Muscle layer of duodenum (tissue), 2 donors: ENCODE measurements around the gene FSCN2.
"Not testable (repeated sequence)": the region's sequence is repeated elsewhere in the genome, so short reads cannot be mapped to it uniquely, and the experiment has no call there.

ENCODE experiments used
- H3K27ac ChIP-seq: one replicate; pipeline ENCODE4 v1.7.0; 2013; ENCODE audit warnings: mild to moderate bottlenecking, low read length
- H3K27me3 ChIP-seq: one replicate; pipeline ENCODE4 v1.7.0; 2013; ENCODE audit warnings: low read depth, mild to moderate bottlenecking, control low read depth, low read length
- H3K36me3 ChIP-seq, 2 donors: one replicate each; pipeline ENCODE4 v1.7.0; 2013; ENCODE audit warnings: low read length in 2 of 2, control low read depth in 1 of 2, mild to moderate bottlenecking in 1 of 2; ENCODE audit not compliant: insufficient read depth in 2 of 2, control insufficient read depth in 1 of 2
- H3K4me1 ChIP-seq, 2 donors: one replicate each; pipeline ENCODE4 v1.7.0; 2013; ENCODE audit warnings: low read length in 2 of 2, mild to moderate bottlenecking in 2 of 2, control low read depth in 1 of 2, moderate library complexity in 1 of 2; ENCODE audit not compliant: insufficient read depth in 2 of 2, control insufficient read depth in 1 of 2
- H3K4me3 ChIP-seq, 2 donors: one replicate each; pipeline ENCODE4 v1.7.0; 2013; ENCODE audit warnings: low read length in 2 of 2, low read depth in 1 of 2, mild to moderate bottlenecking in 1 of 2
- H3K9me3 ChIP-seq, 2 donors: one replicate each; pipeline ENCODE4 v1.7.0; 2013; ENCODE audit warnings: low read length in 2 of 2, control low read depth in 1 of 2, mild to moderate bottlenecking in 1 of 2; ENCODE audit not compliant: control insufficient read depth in 1 of 2
- donor health status: healthy.

Gene FSCN2

DNA sequence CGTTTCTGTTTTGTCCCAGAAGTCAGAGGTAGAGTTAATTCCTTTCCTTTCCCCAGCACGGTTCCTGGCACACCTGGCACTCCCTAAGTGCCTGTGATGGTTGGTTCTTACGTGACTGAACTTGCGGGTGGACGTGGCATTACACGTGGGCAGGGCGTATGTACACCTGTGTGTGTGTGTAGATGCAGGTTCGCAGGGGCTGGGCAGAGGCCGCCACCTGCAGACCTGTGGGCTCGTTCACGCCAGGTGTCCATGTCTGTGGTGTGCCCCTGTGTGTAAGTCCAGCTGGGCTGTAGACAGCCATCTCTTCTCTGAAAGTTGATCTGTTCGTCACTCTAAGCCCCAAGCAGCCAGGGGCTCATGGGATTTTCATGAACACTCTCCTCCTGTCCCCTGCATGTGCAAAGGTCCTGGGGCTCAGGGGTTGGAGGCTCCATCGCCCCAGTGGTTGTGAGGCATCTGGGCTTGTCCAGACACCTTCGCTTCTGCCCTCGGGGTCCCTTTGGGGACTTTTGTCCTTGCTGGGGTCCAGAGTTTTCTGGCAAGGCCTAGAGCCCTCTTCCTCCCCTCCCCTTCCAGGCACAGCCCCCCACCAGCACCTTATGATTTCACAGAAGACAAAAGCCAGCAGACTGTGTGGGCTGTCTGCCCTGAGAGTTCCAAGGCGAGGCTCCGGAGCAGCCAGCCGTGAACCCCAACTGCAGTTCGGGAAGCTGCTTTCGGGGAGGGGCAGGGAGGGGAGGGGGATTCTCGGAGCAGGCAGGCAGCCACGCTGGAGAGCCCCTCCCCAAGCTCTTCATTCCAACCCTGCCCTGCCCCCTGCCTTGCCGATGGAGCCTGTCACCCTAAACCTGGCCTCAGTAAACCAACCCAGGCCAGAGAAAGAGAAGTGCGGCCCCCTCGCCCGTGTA is 5.4 kb upstream of the FSCN2 start:
- Histone ChIP-seq H3K27ac (no peak overlapping the region), H3K4me3 (no peak overlapping the region), H3K9me3 (no peaks in the 10 kb centered on the region), H3K4me1 (peaks cover 4 to 32% of the 10 kb centered on the region in 2 donors), H3K27me3 (peaks cover 31% of the 10 kb centered on the region), H3K36me3 (no peaks in the 10 kb centered on the region)

DNA sequence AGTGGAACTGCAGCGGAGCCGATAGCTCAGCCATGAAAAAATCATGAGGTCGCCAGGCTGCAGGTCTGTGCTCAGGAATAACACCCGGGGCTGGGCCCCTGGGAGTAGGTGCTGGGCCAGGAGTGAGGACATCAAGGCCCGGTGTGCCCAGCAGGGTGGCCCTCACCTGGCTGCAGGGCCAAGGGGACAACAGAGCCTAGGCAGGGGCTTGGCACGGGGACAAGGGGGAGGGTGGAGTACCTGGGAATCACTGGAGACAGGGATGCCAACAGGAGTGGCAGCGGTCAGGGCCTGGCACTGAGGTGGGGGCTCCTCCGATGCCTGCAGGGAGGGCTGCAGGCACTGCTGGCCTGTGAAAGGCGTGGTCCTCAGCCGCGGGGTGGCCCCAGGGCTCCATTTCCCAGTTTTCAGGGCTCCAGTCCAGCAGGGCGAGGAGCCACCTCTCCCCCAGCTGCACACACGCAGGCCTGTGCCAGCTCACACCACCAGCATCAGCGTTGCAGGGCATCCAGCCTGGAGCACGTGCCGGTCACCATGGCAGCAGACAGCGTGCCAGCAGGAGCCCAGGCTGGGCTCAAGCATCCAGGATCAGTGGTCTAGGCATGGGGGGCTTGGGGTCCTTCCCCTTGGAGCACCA is 4.7 kb upstream of the FSCN2 start:
- Histone ChIP-seq H3K9me3 (no peaks in the 10 kb centered on the region), H3K27me3 (peaks cover 31% of the 10 kb centered on the region), H3K4me1 (peaks cover 0 to 24% of the 10 kb centered on the region in 2 donors)

DNA sequence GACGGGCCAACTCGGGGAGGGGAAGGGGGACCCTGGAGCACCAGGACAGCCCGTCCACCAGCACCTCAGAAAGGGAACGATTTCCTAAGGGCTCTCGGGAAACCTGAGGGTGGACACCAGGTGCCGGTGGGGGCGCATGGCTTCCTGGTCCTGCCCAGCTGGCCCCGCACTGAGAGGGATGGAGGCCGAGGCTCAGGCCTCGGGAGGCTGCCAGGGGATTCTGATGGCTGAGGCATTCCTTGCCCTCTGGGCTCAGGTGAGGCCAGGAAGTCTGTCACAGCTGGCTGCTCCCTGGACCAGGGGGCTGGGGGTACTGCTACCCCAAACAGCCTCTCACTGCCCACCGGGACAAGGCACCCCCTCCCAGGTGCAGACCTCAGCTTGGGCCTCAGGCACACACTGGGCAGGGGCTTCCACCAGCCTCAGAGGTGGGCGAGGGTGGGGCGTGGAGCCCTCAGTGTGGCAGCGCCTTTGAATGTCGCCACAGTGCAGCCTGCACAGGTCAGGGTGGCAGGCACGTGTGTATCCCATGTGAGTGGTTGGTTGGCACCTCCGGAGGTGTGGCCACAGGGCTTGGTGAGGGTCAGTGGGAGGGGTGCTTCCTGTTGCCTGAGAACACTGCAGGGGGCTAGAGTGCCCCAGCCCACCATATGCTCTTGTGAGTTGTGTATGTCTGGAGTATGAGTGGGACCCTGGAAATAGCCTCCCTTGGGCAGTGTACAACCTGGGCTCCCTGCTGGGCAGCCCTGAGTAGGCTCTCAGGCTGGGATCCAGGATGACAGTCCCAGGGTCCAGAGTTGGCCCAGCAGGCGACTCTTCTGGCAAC is 3.9 kb upstream of the FSCN2 start:
- no peak overlapping the region for H3K27ac ChIP-seq
- no peak overlapping the region for H3K4me3 ChIP-seq
- H3K27me3 ChIP-seq: peaks cover 35% of the 10 kb centered on the region
- H3K4me1 ChIP-seq: peaks cover 0 to 17% of the 10 kb centered on the region in 2 donors
- H3K9me3 ChIP-seq: no peaks in the 10 kb centered on the region
- H3K36me3 ChIP-seq: no peaks in the 10 kb centered on the region

More for the DNA sequence above, 4.7 kb upstream of the FSCN2 start:
- Histone ChIP-seq H3K4me3 (no peak overlapping the region), H3K36me3 (no peaks in the 10 kb centered on the region), H3K27ac (no peak overlapping the region)

DNA sequence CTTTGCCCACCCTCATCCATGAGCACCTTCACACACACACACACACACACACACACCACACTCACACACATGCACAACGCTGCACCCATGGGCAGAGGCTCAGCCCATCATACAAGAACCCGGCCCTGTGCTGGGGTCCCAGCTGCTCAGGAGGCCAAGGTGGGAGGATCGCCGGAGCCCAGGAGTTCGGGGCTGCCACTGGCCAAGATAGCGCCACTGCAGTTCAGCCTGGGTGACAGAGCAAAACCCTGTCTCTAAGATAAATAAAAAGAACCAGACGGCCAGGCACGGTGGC is 3.4 kb upstream of the FSCN2 start:
- Histone ChIP-seq H3K36me3 (no peaks in the 10 kb centered on the region), H3K4me3 (no peak overlapping the region), H3K27me3 (peaks cover 37% of the 10 kb centered on the region), H3K4me1 (peaks cover 0 to 12% of the 10 kb centered on the region in 2 donors), H3K9me3 (no peaks in the 10 kb centered on the region), H3K27ac (no peak overlapping the region)

DNA sequence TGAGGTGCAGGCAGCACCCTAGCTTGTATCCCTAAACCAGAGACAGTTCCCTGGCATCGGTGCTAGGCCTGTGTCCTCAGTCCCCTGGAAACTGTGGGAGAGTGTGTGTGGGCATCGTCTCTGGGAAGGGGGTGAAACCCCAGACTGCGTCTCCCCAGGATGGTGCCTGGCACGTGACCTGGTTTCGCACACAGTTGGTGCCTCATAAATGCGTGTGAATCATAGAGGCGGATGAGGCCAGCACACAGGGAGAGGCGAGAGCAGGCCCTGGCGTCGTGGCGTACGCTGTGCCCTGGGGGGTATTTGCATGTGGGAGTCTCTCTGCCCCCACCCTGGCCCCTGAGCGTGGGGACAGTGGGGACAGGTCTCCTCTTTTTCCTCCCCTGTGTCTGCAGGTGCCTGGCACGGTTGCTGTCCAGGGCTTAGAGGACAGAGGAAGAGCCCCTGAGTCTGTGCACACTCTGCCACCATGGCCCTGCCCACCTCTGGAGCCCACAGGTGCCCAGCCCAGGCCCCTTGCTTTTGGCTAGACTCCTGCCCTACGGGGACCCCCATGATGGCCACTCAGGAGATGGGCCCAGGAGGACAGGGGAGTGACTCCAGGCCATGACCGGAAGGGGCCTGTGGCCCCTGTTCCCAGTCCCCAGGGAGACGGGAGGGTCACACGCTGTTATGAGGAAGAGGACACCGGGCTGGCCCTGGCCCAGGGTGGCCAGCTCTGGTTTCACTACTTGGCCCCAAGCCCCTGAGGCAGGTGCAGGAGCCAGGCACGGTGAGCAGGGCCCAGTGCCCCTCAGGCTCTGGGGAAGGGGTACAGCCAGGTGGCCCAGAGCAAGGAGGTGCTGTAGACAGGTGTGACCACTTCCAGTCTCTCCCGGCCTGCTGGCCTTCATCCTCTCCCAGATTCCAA is 1.3 kb upstream of the FSCN2 start:
- H3K4me1 ChIP-seq: peaks cover 0 to 10% of the 10 kb centered on the region in 2 donors
- no peak overlapping the region for H3K4me3 ChIP-seq
- H3K9me3 ChIP-seq: no peaks in the 10 kb centered on the region
- peaks cover 37% of the 10 kb centered on the region for H3K27me3 ChIP-seq
- no peak overlapping the region for H3K27ac ChIP-seq
- no peaks in the 10 kb centered on the region for H3K36me3 ChIP-seq

DNA sequence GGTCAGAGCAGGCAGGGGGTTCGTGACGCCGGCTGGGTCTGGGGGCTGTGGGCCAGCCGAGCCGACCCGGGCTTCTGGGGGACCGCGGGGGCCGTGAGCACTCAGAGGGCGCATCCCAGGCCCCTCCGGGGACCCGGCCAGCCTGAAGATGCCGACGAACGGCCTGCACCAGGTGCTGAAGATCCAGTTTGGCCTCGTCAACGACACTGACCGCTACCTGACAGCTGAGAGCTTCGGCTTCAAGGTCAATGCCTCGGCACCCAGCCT is 140 bp downstream of the FSCN2 start:
- H3K27me3 ChIP-seq: peaks cover 38% of the 10 kb centered on the region
- no peaks in the 10 kb centered on the region for H3K9me3 ChIP-seq
- H3K36me3 ChIP-seq: no peaks in the 10 kb centered on the region
- H3K4me3 ChIP-seq: no peak overlapping the region
- no peak overlapping the region for H3K27ac ChIP-seq
- peaks cover 0 to 10% of the 10 kb centered on the region in 2 donors for H3K4me1 ChIP-seq

DNA sequence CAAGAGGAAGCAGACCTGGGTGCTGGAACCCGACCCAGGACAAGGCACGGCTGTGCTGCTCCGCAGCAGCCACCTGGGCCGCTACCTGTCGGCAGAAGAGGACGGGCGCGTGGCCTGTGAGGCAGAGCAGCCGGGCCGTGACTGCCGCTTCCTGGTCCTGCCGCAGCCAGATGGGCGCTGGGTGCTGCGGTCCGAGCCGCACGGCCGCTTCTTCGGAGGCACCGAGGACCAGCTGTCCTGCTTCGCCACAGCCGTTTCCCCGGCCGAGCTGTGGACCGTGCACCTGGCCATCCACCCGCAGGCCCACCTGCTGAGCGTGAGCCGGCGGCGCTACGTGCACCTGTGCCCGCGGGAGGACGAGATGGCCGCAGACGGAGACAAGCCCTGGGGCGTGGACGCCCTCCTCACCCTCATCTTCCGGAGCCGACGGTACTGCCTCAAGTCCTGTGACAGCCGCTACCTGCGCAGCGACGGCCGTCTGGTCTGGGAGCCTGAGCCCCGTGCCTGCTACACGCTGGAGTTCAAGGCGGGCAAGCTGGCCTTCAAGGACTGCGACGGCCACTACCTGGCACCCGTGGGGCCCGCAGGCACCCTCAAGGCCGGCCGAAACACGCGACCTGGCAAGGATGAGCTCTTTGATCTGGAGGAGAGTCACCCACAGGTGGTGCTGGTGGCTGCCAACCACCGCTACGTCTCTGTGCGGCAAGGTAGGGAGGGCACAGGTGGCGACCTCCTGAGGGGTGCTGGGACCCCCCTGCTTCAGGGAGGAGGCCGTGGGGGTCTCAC is 667 bp downstream of the FSCN2 start:
- Histone ChIP-seq H3K36me3 (no peaks in the 10 kb centered on the region), H3K9me3 (no peaks in the 10 kb centered on the region), H3K4me3 (no peak overlapping the region), H3K27me3 (peaks cover 35% of the 10 kb centered on the region), H3K27ac (no peak overlapping the region), H3K4me1 (peaks cover 0 to 6% of the 10 kb centered on the region in 2 donors)

DNA sequence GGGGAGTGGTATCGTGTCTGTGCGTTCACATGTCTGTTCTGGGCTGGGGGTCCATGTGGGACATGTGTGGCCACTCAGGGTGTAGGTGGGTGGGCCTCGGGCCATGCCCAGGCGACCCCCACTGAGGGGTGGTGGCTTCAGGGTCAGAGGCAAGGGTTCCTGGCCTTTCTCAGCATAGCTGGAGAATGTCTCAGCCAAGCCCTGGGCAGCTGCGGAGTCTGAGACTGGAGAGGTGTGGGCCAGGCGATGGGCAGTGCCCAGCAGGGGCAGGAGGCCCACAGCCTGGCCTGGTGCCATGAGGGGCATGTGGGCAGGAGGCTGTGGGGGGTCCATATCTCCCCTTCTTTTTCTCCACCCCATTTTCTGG is 1.2 kb downstream of the FSCN2 start:
- no peak overlapping the region for H3K27ac ChIP-seq
- peaks cover 0 to 5% of the 10 kb centered on the region in 2 donors for H3K4me1 ChIP-seq
- no peak overlapping the region for H3K4me3 ChIP-seq
- H3K9me3 ChIP-seq: no peaks in the 10 kb centered on the region
- H3K36me3 ChIP-seq: no peaks in the 10 kb centered on the region
- peaks cover 33% of the 10 kb centered on the region for H3K27me3 ChIP-seq

DNA sequence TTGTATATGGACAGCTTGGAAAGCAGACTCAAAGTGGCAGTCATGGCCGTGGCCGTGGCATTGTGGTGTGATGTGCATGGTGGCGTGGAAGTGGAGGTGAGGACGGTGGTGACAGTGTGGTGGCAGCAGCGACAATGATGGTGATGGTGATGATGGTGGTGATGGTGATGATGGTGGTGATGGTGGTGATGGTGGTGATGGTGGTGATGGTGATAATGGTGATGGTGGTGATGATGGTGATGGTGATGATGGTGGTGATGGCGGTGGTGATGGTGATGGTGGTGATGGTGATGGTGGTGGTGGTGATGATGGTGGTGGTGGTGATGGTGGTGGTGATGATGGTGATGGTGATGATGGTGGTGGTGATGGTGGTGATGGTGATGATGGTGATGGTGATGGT is 2.8 kb downstream of the FSCN2 start:
- peaks cover 31% of the 10 kb centered on the region for H3K27me3 ChIP-seq
- not testable (repeated sequence) for H3K36me3 ChIP-seq, H3K9me3 ChIP-seq, H3K27ac ChIP-seq, H3K4me3 ChIP-seq, H3K4me1 ChIP-seq

DNA sequence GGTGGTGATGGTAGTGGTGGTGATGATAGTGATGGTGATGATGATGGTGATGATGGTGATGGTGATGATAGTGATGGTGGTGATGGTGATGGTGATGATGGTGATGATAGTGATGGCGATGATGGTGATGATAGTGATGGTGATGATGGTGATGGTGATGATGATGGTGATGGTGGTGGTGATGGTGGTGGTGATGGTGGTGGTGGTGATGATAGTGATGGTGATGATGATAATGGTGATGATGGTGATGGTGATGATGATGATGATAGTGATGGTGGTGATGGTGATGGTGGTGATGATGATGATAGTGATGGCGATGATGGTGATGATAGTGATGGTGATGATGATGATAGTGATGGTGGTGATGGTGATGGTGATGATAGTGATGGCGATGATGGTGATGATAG is 3.8 kb downstream of the FSCN2 start:
- not testable (repeated sequence) for H3K36me3 ChIP-seq, H3K9me3 ChIP-seq, H3K4me3 ChIP-seq, H3K27ac ChIP-seq
- H3K4me1 ChIP-seq: peaks cover 0 to 10% of the 10 kb centered on the region in 2 donors
- H3K27me3 ChIP-seq: peaks cover 30% of the 10 kb centered on the region
